ENCODE measurements around the gene ACSM2A.
"Not testable (repeated sequence)": the region's sequence is repeated elsewhere in the genome, so short reads cannot be mapped to it uniquely, and the experiment has no call there.

ACSM2A gene, protein sequence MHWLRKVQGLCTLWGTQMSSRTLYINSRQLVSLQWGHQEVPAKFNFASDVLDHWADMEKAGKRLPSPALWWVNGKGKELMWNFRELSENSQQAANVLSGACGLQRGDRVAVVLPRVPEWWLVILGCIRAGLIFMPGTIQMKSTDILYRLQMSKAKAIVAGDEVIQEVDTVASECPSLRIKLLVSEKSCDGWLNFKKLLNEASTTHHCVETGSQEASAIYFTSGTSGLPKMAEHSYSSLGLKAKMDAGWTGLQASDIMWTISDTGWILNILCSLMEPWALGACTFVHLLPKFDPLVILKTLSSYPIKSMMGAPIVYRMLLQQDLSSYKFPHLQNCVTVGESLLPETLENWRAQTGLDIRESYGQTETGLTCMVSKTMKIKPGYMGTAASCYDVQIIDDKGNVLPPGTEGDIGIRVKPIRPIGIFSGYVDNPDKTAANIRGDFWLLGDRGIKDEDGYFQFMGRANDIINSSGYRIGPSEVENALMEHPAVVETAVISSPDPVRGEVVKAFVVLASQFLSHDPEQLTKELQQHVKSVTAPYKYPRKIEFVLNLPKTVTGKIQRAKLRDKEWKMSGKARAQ

DNA sequence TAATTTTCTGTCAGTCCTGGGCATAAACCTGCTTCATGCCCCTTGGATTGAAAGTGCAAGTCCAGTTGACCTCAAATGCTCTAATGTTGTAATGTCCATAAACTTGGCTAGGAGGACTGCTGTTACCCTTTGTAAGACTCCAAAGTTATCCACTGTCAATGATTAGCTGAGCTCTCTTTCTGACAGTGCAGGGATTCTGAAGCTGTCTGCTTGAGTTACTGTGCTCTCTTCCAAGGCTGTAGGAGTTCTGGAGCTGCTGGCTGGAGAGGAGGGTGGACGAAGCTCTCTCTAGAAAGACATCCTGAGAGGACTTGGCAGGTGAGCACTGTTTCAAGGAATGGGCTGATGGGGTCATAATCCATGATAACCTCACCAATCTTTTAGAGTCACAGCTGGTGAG, at the start of gene ACSM2A:
Gene ACSM2A, plus strand, starts transcription at position 158 of the 400 bp plus-strand sequence. CDS start 8,594 bp downstream, outside the sequence.
- not testable (repeated sequence) for H3K9ac ChIP-seq (ENCODE audit: low read length); H3K27me3 ChIP-seq (ENCODE audit: control insufficient read depth, insufficient read depth, low read length); H3K4me3 ChIP-seq (ENCODE audit: low read length); H3K27ac ChIP-seq (ENCODE audit: low read length); H3K4me1 ChIP-seq (ENCODE audit: control insufficient read depth, low read depth, low read length); H3K36me3 ChIP-seq (ENCODE audit: control insufficient read depth, low read depth, low read length); H3K9me3 ChIP-seq (ENCODE audit: control insufficient read depth, low read depth, low read length)

- Histone ChIP-seq H3K9ac (ENCODE audit: low read length) (no peak overlapping the region), H3K4me3 (ENCODE audit: low read length) (no peak overlapping the region), H3K9me3 (ENCODE audit: control insufficient read depth, low read depth, low read length) (no peaks in the 10 kb centered on the region), H3K36me3 (ENCODE audit: control insufficient read depth, low read depth, low read length) (no peaks in the 10 kb centered on the region), H3K27ac (ENCODE audit: low read length) (no peak overlapping the region), H3K4me1 (ENCODE audit: control insufficient read depth, low read depth, low read length) (no peaks in the 10 kb centered on the region), H3K27me3 (ENCODE audit: control insufficient read depth, insufficient read depth, low read length) (no peaks in the 10 kb centered on the region)
Measured at GRCh38 chr16:20402651-20403050, 48.7 kb upstream of the ACSM2A start.

- Histone ChIP-seq H3K27me3 (ENCODE audit: control insufficient read depth, insufficient read depth, low read length) (no peaks in the 10 kb centered on the region), H3K27ac (ENCODE audit: low read length) (no peak within 1 kb of the TSS), H3K9ac (ENCODE audit: low read length) (no peak within 1 kb of the TSS), H3K9me3 (ENCODE audit: control insufficient read depth, low read depth, low read length) (no peaks in the 10 kb centered on the region), H3K36me3 (ENCODE audit: control insufficient read depth, low read depth, low read length) (no peaks in the 10 kb centered on the region), H3K4me1 (ENCODE audit: control insufficient read depth, low read depth, low read length) (no peaks in the 10 kb centered on the region), H3K4me3 (ENCODE audit: low read length) (no peak within 1 kb of the TSS)
Measured at GRCh38 chr16:20404637-20405036, 46.7 kb upstream of the ACSM2A start, which contains the start of gene PDILT. Gene PDILT (minus strand): TSS chr16:20404737. CDS start chr16:20399300, 5,437 bp downstream.

DNA sequence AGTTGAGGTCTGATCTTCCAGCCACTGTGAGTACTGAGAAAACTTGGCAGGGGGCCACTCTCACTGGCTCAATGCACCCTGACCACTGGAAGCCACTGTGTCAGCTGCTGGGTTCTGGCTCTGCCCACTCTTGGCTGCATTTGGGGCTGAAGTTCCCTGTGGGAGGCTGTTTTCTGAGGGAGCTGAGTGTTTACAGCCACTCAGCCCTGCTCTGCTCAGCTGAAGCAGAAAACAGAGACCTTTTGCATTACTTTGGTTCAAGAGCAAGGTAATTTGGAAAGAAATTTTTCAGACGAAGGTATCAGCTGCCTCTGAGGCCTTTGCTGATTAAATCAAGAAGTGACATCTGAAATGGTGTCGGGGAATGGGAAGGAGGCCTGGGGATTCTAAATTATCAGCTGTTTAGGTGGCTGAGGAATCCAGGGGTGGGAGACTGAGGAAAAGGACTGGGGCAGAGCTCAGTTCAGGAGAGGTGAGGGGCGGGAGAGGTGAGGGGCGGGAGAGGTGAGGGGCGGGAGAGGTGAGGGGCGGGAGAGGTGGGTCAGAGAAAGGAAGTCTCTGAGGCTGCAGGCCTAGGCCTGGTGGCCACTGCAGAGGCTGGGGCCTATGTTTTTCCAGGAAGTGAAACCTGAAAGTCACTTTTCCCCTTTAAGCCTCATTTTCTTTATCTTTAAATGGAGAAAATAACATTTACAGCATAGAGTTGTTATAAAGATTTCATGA, 41.8 kb upstream of the ACSM2A start, which contains the start of gene ACSM5:
Gene ACSM5, plus strand, starts transcription at position 137 of the 723 bp plus-strand sequence. CDS start 1,951 bp downstream, outside the sequence.
- H3K36me3 ChIP-seq (ENCODE audit: control insufficient read depth, low read depth, low read length): no peaks in the 10 kb centered on the region
- H3K4me3 ChIP-seq (ENCODE audit: low read length): no peak within 1 kb of the TSS
- H3K9me3 ChIP-seq (ENCODE audit: control insufficient read depth, low read depth, low read length): no peaks in the 10 kb centered on the region
- no peak within 1 kb of the TSS for H3K27ac ChIP-seq (ENCODE audit: low read length)
- H3K27me3 ChIP-seq (ENCODE audit: control insufficient read depth, insufficient read depth, low read length): no peaks in the 10 kb centered on the region
- no peak within 1 kb of the TSS for H3K9ac ChIP-seq (ENCODE audit: low read length)
- no peaks in the 10 kb centered on the region for H3K4me1 ChIP-seq (ENCODE audit: control insufficient read depth, low read depth, low read length)

- Histone ChIP-seq H3K27ac (ENCODE audit: low read length) (no peak overlapping the region), H3K36me3 (ENCODE audit: control insufficient read depth, low read depth, low read length) (no peaks in the 10 kb centered on the region), H3K27me3 (ENCODE audit: control insufficient read depth, insufficient read depth, low read length) (no peaks in the 10 kb centered on the region), H3K4me1 (ENCODE audit: control insufficient read depth, low read depth, low read length) (no peaks in the 10 kb centered on the region), H3K4me3 (ENCODE audit: low read length) (no peak overlapping the region), H3K9me3 (ENCODE audit: control insufficient read depth, low read depth, low read length) (no peaks in the 10 kb centered on the region), H3K9ac (ENCODE audit: low read length) (no peak overlapping the region)
Measured at GRCh38 chr16:20410121-20410723, 41.1 kb upstream of the ACSM2A start.

DNA sequence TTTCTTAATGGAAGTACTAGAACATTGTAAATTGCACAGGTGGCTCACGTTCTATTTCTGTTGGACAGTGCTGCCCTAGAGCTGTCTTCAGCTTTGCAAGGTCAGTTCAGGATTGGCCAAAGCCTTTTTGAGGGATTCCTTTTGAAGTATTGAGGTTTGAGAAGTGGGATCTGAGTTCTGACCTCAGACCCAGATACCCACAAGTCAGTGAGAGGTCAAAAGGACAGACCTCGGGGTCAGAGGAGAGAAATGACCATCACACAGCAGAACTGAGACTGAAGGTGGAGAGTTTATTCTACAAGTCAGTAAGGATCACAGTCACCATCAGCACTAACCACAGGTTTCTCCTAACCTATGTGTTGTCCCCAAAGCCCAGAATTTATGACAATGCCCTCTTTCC, 40.3 kb upstream of the ACSM2A start:
- no peaks in the 10 kb centered on the region for H3K36me3 ChIP-seq (ENCODE audit: control insufficient read depth, low read depth, low read length)
- H3K4me1 ChIP-seq (ENCODE audit: control insufficient read depth, low read depth, low read length): no peaks in the 10 kb centered on the region
- H3K4me3 ChIP-seq (ENCODE audit: low read length): no peak overlapping the region
- no peaks in the 10 kb centered on the region for H3K27me3 ChIP-seq (ENCODE audit: control insufficient read depth, insufficient read depth, low read length)
- H3K9me3 ChIP-seq (ENCODE audit: control insufficient read depth, low read depth, low read length): no peaks in the 10 kb centered on the region
- H3K27ac ChIP-seq (ENCODE audit: low read length): no peak overlapping the region
- H3K9ac ChIP-seq (ENCODE audit: low read length): no peak overlapping the region

- no peaks in the 10 kb centered on the region for H3K27me3 ChIP-seq (ENCODE audit: control insufficient read depth, insufficient read depth, low read length)
- no peaks in the 10 kb centered on the region for H3K4me1 ChIP-seq (ENCODE audit: control insufficient read depth, low read depth, low read length)
- H3K36me3 ChIP-seq (ENCODE audit: control insufficient read depth, low read depth, low read length): no peaks in the 10 kb centered on the region
- H3K9me3 ChIP-seq (ENCODE audit: control insufficient read depth, low read depth, low read length): no peaks in the 10 kb centered on the region
- no peak overlapping the region for H3K4me3 ChIP-seq (ENCODE audit: low read length)
- no peak overlapping the region for H3K27ac ChIP-seq (ENCODE audit: low read length)
- no peak overlapping the region for H3K9ac ChIP-seq (ENCODE audit: low read length)
Measured at GRCh38 chr16:20415541-20415940, 35.8 kb upstream of the ACSM2A start.

DNA sequence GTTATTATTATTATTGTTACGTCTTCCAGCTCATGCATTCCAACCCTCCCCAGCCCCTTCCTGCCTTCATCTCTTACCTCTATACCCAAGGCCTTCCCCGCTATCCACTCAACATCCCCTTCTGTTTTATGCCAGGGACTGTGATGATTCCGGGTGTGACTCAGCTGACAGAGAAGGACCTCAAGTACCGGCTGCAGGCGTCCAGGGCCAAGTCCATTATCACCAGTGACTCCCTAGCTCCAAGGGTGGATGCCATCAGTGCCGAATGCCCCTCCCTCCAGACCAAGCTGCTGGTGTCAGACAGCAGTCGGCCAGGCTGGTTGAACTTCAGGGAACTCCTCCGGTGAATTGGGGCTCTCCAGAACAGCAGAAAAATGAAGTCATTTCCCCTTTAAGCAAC, 32.2 kb upstream of the ACSM2A start:
- not testable (repeated sequence) for H3K9ac ChIP-seq (ENCODE audit: low read length); H3K4me3 ChIP-seq (ENCODE audit: low read length); H3K4me1 ChIP-seq (ENCODE audit: control insufficient read depth, low read depth, low read length); H3K27ac ChIP-seq (ENCODE audit: low read length); H3K9me3 ChIP-seq (ENCODE audit: control insufficient read depth, low read depth, low read length); H3K27me3 ChIP-seq (ENCODE audit: control insufficient read depth, insufficient read depth, low read length); H3K36me3 ChIP-seq (ENCODE audit: control insufficient read depth, low read depth, low read length)

DNA sequence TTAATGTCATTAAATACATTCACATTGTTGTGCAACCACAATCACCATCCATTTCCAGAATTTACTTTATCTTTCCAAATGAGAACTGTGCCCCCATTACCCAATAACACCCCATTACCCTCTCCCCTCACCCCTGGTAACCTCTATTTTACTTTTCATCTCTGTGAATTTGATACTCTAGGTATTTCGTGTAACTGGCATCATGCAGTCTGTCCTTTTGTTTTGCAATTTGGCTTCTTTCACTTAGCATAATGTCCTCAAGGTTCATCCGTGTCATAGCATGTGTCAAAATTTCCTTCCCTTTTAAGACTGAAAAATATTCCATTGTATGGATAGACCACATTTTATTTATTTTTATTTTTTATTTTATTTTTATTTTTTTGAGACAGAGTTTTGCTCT, 29.6 kb upstream of the ACSM2A start:
- not testable (repeated sequence) for H3K9ac ChIP-seq (ENCODE audit: low read length); H3K9me3 ChIP-seq (ENCODE audit: control insufficient read depth, low read depth, low read length); H3K36me3 ChIP-seq (ENCODE audit: control insufficient read depth, low read depth, low read length); H3K27ac ChIP-seq (ENCODE audit: low read length); H3K27me3 ChIP-seq (ENCODE audit: control insufficient read depth, insufficient read depth, low read length); H3K4me3 ChIP-seq (ENCODE audit: low read length); H3K4me1 ChIP-seq (ENCODE audit: control insufficient read depth, low read depth, low read length)

GRCh38 chr16:20423772-20424128, 27.6 kb upstream of the ACSM2A start:
- H3K27me3 ChIP-seq (ENCODE audit: control insufficient read depth, insufficient read depth, low read length); H3K36me3 ChIP-seq (ENCODE audit: control insufficient read depth, low read depth, low read length); H3K9ac ChIP-seq (ENCODE audit: low read length); H3K4me1 ChIP-seq (ENCODE audit: control insufficient read depth, low read depth, low read length); H3K4me3 ChIP-seq (ENCODE audit: low read length); H3K27ac ChIP-seq (ENCODE audit: low read length); H3K9me3 ChIP-seq (ENCODE audit: control insufficient read depth, low read depth, low read length): not testable (repeated sequence)

GRCh38 chr16:20424129-20424866, 27.0 kb upstream of the ACSM2A start:
- Histone ChIP-seq H3K9ac (ENCODE audit: low read length) (no peak overlapping the region), H3K27ac (ENCODE audit: low read length) (no peak overlapping the region), H3K9me3 (ENCODE audit: control insufficient read depth, low read depth, low read length) (no peaks in the 10 kb centered on the region), H3K36me3 (ENCODE audit: control insufficient read depth, low read depth, low read length) (no peaks in the 10 kb centered on the region), H3K27me3 (ENCODE audit: control insufficient read depth, insufficient read depth, low read length) (no peaks in the 10 kb centered on the region), H3K4me3 (ENCODE audit: low read length) (no peak overlapping the region), H3K4me1 (ENCODE audit: control insufficient read depth, low read depth, low read length) (no peaks in the 10 kb centered on the region)
